Duodenal mucosa (tissue), 2 donors: ENCODE data around the gene RPL32.
"Not testable (repeated sequence)": the region's sequence is repeated elsewhere in the genome, so short reads cannot be mapped to it uniquely, and the experiment has no call there.

Experiments used
- H3K27ac ChIP-seq: one replicate; pipeline ENCODE4 v1.7.0; 2013; ENCODE audit warnings: low read depth, low read length
- H3K27me3 ChIP-seq, 2 donors: one replicate each; pipeline ENCODE4 v1.7.0; 2013; ENCODE audit warnings: low read length in 2 of 2, control low read depth in 1 of 2; ENCODE audit not compliant: insufficient read depth in 2 of 2, control insufficient read depth in 1 of 2
- H3K36me3 ChIP-seq, 2 donors: one replicate each; pipeline ENCODE4 v1.7.0; 2013; ENCODE audit warnings: low read length in 2 of 2, control low read depth in 1 of 2; ENCODE audit not compliant: insufficient read depth in 2 of 2, control insufficient read depth in 1 of 2
- H3K4me1 ChIP-seq, 2 donors: one replicate each; pipeline ENCODE4 v1.7.0; 2013; ENCODE audit warnings: low read length in 2 of 2, control low read depth in 1 of 2; ENCODE audit not compliant: insufficient read depth in 2 of 2, control insufficient read depth in 1 of 2
- H3K4me3 ChIP-seq, 2 donors: one replicate each; pipeline ENCODE4 v1.7.0; 2013; ENCODE audit warnings: low read length in 2 of 2, low read depth in 1 of 2
- H3K9ac ChIP-seq, 2 donors: one replicate each; pipeline ENCODE4 v1.7.0; 2013; ENCODE audit warnings: low read length in 2 of 2, low read depth in 1 of 2
- H3K9me3 ChIP-seq, 2 donors: one replicate each; pipeline ENCODE4 v1.7.0; 2013; ENCODE audit warnings: low read length in 2 of 2, control low read depth in 1 of 2; ENCODE audit not compliant: control insufficient read depth in 1 of 2

The RPL32 gene

DNA sequence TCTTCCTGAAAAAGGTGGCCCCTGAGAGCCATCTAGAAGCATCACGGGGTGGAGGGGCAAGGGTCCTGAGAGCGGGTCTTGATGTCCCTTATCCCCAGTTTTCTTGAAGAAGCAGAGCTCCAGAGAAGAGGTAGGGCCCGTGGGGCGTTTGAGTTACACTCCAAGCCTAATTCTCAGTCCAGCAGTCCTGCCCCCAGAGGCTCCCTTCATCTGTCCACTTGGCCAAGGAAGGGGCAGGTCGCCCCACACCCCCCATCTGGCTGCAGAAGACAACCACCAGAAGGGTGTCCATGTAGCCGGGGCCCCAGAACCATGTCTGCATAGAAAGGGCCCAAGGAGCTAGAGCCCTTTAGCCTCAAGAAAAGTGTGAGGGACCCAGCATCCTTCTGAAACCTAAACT lies 25.5 kb upstream of the RPL32 start:
- no peak overlapping the region for H3K27ac ChIP-seq
- no peaks in the 10 kb centered on the region for H3K36me3 ChIP-seq
- no peak overlapping the region for H3K4me3 ChIP-seq
- peaks cover 6 to 8% of the 10 kb centered on the region in 2 donors for H3K9me3 ChIP-seq
- no peak overlapping the region for H3K9ac ChIP-seq
- H3K27me3 ChIP-seq, result peaks cover 4 to 5% of the 10 kb centered on the region in 2 donors
- peaks cover 3 to 13% of the 10 kb centered on the region in 2 donors for H3K4me1 ChIP-seq

DNA sequence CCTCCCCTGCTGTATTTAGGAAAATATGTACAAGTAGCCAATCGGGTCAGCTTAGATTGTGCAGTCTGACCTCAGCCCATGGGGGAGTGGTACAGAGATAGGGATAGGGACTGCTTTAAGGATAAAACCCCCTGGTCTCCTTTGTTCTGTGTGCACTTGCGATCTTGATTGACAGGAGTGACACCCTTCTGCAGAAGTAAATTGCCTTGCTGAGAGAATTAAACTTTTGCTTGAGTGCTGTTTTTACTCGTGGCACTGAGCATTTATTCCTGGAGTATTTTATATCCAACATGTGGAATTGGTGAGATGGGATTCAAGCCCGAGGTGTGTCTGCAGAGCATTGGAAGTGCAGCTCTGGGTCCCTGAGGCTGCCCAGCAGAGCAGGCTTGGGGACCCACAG lies 23.9 kb upstream of the RPL32 start:
- H3K27ac ChIP-seq, result no peak overlapping the region
- peaks cover 3 to 9% of the 10 kb centered on the region in 2 donors for H3K4me1 ChIP-seq
- H3K27me3 ChIP-seq, result peaks cover 4 to 5% of the 10 kb centered on the region in 2 donors
- H3K36me3 ChIP-seq, result no peaks in the 10 kb centered on the region
- H3K4me3 ChIP-seq, result no peak overlapping the region
- H3K9me3 ChIP-seq, result peaks cover 6 to 8% of the 10 kb centered on the region in 2 donors
- no peak overlapping the region for H3K9ac ChIP-seq

DNA sequence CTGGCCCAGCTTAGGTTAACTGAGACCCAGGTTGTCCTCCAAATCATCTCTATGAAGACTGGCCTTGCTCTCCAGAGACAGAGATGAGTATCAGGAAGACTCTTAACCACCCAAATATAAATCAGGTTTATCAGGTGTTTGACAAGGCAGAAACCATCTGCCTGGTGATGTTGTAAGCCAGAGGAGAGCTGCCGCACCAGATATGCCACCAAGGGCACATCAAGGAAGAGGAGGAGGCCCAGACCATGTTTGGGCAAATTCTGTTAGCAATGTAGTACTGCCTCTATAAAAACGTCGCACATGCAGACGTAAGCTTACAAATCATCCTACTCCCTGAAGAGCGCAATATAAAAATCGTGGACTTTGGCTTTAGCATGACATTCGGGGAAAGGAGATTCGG lies 21.0 kb upstream of the RPL32 start:
- Histone ChIP-seq H3K27me3 (no peaks in the 10 kb centered on the region), H3K36me3 (no peaks in the 10 kb centered on the region), H3K9me3 (peaks cover 6 to 8% of the 10 kb centered on the region in 2 donors), H3K4me1 (no peaks in the 10 kb centered on the region), H3K9ac (no peak overlapping the region), H3K4me3 (no peak overlapping the region), H3K27ac (no peak overlapping the region)

DNA sequence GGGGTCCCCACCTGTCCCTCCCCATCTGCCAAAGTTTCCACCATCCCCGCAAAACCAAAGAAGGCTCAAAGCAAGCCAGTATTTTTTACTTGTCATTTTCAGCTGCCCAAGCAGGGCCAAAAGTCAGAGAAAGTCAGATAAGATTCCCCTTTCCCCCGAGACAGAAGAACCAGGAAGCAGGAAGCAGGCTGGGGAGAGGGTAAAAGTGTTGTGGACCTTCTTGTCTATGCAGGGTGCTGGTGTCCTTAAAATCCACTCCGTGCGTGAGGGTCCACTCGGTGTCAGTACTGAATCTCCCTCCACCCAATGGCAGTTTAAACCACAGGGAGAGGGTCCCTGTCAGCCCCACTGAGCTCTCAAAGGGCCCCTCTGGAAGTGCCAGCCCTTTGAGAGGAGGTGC lies 20.2 kb upstream of the RPL32 start:
- H3K4me1 ChIP-seq, result no peaks in the 10 kb centered on the region
- H3K27ac ChIP-seq, result no peak overlapping the region
- no peak overlapping the region for H3K4me3 ChIP-seq
- no peak overlapping the region for H3K9ac ChIP-seq
- no peaks in the 10 kb centered on the region for H3K27me3 ChIP-seq
- peaks cover 6 to 8% of the 10 kb centered on the region in 2 donors for H3K9me3 ChIP-seq
- no peaks in the 10 kb centered on the region for H3K36me3 ChIP-seq

DNA sequence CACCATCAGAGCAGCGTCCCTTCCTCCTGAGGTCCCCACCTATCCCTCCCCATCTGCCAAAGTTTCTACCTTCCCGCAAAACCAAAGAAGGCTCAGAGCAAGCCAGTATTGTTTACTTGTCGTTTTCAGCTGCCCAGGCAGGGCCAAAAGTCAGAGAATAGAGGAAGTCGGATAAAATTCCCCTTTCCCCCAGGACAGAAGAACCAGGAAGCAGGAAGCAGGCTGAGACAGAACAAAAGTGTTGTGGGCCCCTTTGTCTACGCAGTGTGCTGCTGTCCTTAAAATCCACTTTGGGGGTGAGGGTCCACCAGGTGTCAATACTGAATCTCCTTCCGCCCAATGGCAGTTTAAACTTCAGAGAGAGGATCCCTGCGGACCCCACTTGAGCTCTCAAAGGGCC lies 18.5 kb upstream of the RPL32 start:
- Histone ChIP-seq H3K27ac (no peak overlapping the region), H3K4me3 (no peak overlapping the region), H3K9ac (no peak overlapping the region)

DNA sequence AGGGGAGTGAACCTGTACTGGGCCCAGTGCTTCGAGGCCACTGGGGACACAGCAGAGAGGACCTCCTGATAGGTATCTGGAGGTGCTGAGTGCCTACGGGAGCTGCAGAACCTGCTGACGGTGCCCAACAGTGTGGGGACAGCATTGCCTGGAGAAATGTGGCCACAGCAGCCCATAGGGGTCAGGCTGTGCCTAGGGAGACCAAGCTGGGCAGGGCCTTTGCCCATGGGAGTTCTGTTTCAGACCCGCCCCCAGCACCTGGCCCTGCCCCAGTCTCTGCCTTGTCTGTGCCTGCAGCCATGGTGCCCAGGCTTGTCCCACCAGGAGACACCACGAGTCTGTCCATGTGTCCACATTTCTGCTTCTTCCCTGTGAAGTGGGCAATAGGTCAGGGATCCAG lies 15.3 kb upstream of the RPL32 start:
- Histone ChIP-seq H3K9ac (no peak overlapping the region), H3K27ac (no peak overlapping the region), H3K27me3 (peaks cover 0 to 5% of the 10 kb centered on the region in 2 donors), H3K4me1 (no peaks in the 10 kb centered on the region), H3K36me3 (no peaks in the 10 kb centered on the region), H3K9me3 (no peaks in the 10 kb centered on the region), H3K4me3 (no peak overlapping the region)

More for the DNA sequence above, 18.5 kb upstream of the RPL32 start:
- H3K36me3 ChIP-seq, result no peaks in the 10 kb centered on the region
- H3K4me1 ChIP-seq, result no peaks in the 10 kb centered on the region
- no peaks in the 10 kb centered on the region for H3K27me3 ChIP-seq
- H3K9me3 ChIP-seq, result no peaks in the 10 kb centered on the region

DNA sequence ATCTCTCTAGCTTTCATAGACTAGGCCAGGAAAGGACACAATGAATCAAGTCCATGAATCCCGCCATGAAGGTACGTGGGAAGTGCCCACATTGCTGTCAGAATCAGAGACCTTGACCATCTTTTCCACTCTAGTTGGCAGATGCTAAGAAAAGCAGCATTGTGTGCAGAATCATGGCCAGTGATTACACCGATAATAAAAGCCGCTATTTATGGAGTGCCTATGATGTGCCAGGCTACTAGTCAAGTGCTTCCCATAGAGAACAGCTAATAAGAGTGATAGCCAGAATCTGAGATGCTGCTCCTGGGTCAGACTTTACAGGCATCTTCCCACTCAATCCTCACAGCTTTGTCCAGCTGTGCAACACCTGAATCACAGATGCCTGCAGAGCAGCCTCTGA lies 13.2 kb upstream of the RPL32 start:
- H3K27me3 ChIP-seq, result peaks cover 0 to 5% of the 10 kb centered on the region in 2 donors
- H3K9me3 ChIP-seq, result no peaks in the 10 kb centered on the region
- no peaks in the 10 kb centered on the region for H3K36me3 ChIP-seq
- no peak overlapping the region for H3K27ac ChIP-seq
- H3K9ac ChIP-seq, result no peak overlapping the region
- H3K4me1 ChIP-seq, result no peaks in the 10 kb centered on the region
- no peak overlapping the region for H3K4me3 ChIP-seq

DNA sequence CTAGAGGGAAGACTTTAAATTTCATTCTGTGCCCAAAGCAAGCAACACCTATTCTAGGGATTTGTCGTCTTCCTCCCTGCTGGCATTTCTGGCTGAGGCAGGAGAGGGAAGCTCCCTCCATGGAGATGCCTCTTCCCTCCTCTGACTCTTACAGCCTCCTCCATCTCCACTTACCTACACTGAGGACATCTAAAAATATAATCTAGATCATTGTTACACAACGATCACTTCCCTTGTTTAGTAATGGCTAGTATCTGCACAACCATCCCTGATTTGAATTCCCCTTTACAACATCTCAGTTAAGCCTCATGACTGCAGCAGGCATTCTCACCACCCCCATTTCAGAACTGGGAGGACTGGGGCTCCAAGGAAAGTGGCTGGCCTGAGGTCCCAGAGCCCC lies 12.5 kb upstream of the RPL32 start:
- not testable (repeated sequence) for H3K36me3 ChIP-seq, H3K27ac ChIP-seq, H3K4me1 ChIP-seq, H3K4me3 ChIP-seq, H3K9ac ChIP-seq, H3K27me3 ChIP-seq, H3K9me3 ChIP-seq

DNA sequence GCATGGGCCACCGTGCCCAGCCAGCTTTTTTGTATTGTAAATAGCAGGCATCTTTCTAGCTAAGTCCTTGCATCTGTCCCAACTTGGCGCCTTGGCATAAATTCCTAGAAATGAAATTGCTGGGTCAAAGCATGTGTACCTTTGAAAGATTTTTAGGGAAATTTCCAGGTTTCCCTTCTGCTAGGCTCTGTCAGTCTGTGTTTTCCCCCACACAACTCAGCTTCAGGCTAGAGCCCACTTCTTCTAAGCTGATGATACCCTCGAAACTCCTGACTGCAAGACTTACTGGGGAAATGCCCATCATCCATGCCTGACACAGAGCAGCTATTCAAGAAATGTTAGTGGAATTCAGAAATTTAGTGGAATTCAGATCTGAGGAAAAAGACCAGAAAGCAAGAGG lies 10.8 kb upstream of the RPL32 start:
- no peaks in the 10 kb centered on the region for H3K36me3 ChIP-seq
- no peak overlapping the region for H3K4me3 ChIP-seq
- H3K9ac ChIP-seq, result no peak overlapping the region
- no peaks in the 10 kb centered on the region for H3K9me3 ChIP-seq
- peaks cover 0 to 5% of the 10 kb centered on the region in 2 donors for H3K27me3 ChIP-seq
- no peak overlapping the region for H3K27ac ChIP-seq
- H3K4me1 ChIP-seq, result no peaks in the 10 kb centered on the region

DNA sequence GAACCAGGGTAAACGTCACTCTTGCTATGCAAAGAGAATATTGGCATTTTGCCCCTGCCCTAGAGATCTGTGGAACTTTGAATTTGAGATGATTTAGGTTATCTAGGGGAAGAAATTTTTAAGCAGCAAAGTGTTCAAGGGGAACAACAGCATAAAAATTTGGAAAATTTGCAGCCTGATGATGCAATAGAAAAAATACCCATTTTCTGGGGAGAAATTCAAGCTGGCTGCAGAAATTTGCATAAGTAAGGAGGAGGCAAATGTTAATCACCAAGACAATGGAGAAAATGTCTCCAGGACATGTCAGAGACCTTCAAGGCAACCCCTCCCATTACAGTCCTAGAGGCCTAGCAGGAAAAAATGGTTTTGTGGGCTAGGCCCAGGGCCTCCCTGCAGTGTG lies 4.4 kb upstream of the RPL32 start:
- Histone ChIP-seq H3K9me3 (no peaks in the 10 kb centered on the region), H3K4me1 (peaks cover 0 to 8% of the 10 kb centered on the region in 2 donors)

DNA sequence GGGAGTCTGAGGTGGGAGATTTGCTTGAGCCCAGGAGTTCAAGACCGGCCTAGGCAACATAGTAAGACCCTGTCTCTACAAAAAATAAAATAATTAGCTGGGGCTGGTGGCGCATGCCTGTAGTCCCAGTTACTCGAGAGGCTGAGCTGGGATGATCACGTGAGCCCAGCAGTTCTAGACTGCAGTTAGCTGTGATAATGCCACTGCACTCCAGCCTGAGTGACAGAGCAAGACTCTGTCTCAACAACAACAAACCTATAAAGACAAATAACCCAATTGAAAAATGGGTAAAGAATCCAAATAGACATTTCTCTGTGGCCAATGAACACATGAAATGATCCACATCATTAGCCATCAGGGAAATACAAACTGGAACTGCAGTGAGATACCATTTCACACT lies 1.1 kb upstream of the RPL32 start:
- Histone ChIP-seq H3K9ac (no peak overlapping the region), H3K27me3 (no peaks in the 10 kb centered on the region), H3K27ac (no peak overlapping the region), H3K4me3 (no peak overlapping the region), H3K9me3 (no peaks in the 10 kb centered on the region), H3K4me1 (peaks cover 22 to 40% of the 10 kb centered on the region in 2 donors), H3K36me3 (peaks cover 3 to 26% of the 10 kb centered on the region in 2 donors)

More for the DNA sequence above, 4.4 kb upstream of the RPL32 start:
- H3K36me3 ChIP-seq, result no peaks in the 10 kb centered on the region
- H3K27ac ChIP-seq, result no peak overlapping the region
- H3K9ac ChIP-seq, result no peak overlapping the region
- H3K4me3 ChIP-seq, result no peak overlapping the region
- H3K27me3 ChIP-seq, result no peaks in the 10 kb centered on the region
